Activated CD4-positive, alpha-beta T cell treated with anti-CD3 and anti-CD28 coated beads for 1 hour (primary cell): Measurements from ENCODE around the gene DACH1.

ENCODE experiments used
- DNase-seq: peaks from one replicate; pipeline ENCODE4 v3.0.0-alpha.2; 2020

The DACH1 gene

DNA sequence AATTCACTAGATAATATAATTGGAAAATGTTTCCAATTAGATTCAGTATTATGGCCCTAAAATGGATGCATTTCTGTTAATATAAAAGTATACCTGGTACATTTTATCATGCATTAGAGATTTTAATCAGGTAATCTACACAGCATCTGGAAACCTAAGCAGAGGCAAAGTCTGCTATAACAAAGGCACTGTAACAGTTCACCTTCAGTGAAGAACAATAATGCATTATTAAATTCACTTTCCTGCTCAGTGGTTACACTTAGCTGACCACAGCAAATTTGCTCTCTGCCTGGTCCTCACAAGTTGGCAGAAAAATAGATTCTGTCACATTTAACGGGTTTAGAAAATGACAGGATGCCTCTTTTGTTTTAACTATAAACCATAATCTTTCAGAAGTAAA, 326.9 kb downstream of the DACH1 start:
- no peak for DNase-seq

DNA sequence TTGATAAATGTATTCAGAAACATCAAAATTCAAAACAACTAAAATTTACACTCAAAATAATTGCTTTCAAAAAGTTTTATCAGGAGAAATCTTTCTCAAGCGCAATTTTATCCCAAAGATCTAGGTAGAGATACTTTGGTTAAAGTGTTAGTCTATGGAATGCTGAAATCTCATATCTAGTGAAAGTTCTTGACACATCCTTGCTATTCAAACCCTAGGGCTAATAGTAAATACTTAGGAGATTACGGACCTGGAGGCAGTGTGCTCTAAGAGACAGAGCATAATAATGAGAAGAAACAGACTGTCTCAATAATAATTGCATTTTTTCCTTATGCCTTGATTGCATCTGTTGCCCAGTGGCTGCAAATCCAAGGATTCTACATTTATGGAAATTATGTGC, 330.8 kb downstream of the DACH1 start:
- DNase-seq, result no peak

DNA sequence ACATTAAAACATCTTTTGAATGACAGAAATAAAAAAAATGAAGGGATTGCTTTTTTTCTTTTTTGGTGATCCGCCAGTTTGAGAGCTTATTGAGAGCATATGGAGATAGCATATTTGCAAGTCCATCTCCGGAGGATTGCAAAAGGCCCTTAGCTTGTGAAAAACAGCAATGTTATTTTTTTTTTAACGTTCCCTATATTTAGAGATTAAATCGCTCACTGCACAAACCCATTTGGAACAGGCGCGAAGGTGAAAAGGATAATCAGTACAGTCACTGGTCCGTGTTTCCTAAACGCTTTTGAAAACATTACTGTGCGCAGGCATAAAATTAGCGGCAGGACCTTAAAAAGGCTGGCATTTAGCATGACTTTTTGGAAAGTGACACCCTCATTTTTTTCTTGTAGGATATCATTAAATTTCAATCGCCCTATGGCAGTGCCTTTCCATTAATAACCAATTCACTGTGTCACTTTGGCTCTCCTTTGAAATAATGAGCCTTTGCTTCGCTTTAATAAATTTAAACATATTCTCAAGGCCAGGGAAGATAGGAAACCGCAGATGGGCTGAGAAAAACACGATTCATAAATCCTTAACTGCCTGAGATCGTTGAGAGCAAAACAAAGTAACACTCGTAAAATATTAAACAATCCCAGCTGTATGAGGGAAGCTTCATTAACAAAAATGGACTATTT, 342.2 kb downstream of the DACH1 start:
- DNase-seq, result no peak

DNA sequence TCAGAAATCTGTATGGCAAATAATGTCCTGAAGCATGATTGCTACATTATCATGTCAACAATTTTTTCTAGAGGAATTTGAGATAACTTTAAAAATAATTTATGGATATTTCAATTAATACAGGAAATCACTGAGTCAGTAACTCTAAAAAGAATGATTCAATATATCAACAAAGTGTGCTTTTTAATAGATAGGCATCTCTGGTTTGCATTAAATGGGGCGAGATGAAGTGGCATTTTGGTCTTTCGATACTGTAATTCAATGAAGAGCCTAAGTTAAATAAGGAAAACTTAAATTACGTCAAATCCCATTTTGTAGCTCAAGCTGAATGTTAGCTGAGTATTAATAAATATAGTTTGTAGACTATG, 342.8 kb downstream of the DACH1 start:
- DNase-seq, result no peak

DNA sequence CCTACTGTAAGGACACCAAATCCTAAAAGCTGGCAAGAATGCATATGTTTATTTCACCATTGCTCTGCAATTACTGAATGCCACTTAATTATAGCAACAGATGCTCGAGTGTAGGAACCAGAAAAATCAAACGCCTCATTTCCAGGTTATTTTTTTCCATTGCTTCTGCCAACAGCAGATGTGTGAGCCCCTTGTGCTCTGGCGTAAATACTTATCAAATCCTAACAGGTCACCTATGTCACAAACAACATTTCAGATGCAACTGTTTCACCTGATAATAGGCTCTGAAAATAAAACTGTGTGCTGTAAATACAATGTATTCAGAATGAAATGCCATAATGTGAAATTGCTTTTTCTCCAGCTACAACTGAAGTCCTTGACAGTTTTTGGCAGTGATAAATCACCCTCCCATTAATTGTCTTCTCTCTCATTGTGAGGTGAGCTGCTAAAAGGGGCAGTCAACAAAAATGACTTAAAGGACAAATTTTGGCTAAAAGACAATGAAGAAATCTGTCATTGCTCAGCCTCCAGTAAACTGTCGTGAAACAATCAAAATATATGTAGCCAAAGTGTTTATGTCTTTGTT, 344.0 kb downstream of the DACH1 start:
- no peak for DNase-seq

DNA sequence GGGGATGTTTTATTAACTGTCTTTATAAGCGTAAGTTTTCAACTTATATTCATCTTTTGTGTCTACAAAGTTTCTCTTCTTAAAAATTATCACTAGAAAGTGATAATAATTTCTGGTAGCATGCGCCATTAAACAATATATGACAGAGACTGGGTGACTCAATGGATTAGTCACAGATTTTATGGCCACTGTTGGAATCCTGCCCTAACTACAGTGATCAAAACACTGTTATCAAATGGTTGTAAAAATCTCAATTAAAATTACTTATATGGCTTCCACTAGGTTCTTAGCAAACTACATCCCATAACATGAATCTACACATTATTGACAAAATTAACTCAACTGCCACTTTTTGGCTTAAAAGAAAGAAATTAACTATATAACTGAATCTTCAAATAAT, 350.0 kb downstream of the DACH1 start:
- DNase-seq, result no peak

DNA sequence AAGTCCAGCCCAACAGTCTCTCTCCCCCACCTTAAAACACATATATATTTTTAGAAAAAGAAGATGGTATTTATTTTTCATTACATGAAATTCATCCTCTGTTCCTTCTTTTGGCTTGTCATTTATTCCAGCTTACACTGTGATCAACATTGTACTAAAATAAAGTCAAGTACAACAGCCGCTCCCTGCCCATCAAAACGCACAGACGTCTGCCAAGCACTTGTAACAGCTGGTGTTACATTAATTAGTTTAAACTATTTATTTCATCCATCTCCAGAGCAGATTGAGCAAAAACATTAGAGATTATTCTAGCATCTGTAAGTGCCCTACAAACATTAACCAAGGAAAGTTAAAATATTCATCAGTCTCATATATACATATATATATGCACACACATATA, 350.5 kb downstream of the DACH1 start:
- no peak for DNase-seq

DNA sequence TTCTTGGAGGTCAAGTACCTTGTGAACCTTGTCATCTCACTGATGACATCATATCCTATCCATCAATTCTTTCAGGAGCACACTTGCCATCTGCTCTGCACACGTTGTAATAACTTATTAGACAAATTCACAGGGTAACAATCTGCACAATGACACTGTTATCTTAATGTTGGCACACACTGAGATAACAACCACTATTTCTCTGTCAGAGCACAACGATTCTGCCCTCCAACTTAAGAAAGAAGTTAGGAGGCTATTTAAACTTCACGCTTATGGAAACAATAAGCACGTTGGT, 351.3 kb downstream of the DACH1 start:
- DNase-seq, result no peak

DNA sequence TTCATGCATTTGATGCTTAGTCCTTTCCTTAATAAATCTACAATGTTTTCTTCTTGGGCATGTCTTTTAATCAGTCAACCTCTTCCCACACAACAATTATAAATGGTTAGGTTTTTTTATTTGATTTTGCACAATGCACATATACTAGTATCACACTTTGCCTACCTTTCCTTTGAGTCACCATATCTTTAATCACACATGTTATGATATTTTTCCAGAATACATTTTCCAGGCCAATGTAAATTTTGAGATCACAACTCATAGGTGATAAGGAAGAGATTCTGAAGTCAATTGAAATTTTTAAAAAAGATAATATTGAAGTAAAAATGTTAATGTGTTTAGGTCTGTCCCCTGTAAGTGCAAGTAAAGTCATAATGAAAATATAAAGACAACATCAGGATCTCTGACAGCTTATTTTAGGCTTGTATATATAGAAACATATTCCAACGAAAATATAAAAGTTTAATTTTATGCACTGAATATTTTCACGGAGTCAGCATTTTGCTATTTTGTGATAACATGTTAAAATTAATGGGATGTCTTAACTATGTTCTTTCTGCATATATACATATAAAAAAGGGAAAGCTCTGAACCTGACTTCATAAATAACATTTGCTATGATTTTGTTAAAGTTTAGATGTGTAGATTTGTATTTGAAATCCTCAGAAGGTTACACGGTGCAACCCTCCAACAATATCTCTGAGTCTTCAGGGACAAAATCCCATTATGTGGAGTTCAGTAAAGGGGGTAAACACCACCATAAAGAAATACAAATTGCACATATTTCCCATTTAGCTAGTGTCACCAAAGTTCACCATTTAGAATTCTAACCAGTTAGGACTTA, 351.9 kb downstream of the DACH1 start:
- no peak for DNase-seq

DNA sequence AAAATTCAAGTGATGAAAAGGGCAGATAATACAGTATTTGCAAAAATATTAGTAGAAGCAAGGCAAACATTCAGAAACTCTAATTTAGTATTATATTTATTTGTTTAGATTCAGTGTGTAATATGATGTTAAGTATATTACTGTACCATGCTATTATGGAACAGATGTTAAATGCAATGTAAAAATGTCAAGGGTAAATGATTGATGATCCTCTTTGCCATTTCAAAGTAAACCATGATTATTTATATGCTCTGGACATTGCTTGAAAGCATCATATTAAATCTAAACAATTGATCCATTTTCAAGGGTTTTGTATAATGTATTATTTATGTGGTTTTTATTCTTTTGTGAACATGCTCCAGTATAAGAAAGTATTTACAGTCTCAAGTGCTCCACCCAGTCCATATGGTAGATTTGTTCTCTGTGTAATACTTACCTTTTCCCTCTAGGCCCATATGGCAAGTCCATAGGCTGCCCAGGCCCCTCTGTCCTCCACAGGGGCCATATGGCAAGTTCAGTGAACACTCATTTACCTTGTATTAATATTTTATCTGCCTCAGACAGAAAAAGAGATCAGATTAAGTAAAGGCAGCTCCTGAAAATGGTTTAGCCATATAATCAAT, 353.5 kb downstream of the DACH1 start:
- DNase-seq, result no peak

DNA sequence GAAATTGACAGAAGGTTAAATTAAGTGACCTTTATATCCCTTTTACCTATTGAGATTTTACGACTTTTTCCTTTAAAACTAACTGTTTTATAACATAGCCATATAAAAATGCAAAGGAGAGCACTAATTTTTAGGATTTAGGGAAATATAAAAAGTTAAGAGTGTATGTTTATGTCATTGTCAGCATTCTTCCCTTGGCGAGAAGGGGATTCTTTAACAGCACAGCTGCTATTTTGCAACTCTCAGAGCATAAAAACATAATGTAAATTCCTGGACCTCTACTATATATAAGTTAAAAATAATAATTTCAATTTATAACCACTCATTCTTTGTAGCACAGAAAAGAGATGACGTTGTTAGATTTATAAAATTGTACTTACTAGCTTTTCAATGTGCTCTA, 363.2 kb downstream of the DACH1 start:
- DNase-seq, result no peak

DNA sequence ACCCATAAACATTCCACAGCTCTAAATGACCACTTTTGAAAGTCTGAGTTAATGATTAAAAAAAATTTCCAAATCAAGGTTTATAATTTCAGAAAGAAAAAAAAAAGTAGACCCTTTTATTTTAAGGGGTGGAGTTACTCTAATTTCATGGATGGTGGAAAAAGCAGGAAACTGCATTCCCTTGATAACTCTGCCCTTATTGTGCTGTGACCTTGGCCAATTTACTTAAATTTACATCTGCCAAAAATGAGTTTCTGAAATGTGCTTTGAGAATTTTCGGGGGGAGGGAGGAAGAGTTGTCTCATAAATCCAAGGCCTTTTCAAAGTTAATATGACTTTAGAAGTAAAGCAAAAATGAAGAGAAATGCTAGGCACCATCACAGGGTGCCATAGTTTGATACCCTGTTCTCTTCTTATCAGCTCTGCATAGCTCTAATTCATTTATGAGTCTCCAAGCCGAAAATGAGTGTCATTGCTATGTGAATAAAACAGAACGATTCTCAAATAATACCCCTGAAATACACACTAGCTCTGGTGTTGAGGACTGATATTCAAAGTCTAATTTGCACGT, 367.0 kb downstream of the DACH1 start:
- DNase-seq, result no peak

DNA sequence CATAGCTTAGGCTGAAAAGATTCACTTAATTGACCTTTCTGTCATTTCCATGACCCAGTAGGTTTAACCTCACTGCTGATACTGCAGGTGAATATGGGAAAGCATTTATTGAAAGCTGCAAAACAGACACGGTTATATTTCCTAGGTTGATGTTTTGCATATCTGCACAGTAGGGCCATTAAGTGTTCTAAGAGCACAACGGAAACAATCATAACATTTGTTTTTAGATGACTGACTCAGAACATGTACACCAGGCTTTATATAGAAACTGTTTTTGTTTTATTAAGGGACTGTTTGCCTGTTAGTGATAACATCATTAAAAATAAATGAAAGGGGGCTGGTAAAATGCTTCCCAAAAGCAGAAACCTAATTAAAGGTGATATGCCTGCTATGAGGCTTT, 367.8 kb downstream of the DACH1 start:
- DNase-seq, result no peak

DNA sequence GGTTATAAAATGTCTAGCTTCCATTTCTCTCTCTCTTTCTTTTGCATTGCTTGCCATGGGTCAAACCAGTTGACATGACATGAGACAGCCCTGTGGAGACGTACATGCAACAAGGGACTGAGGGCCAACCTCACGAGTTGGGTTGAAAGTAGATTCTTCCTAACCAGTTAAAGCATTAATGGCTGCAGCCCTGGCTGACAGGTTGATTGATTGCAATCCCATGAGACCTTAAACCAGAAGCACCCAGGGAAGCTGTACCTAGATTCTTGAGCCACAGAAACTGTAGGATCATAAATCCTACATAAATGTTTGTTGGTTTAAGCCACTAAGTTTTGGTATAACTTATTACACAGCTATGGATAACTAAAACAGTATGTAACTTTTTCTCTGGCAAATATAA, 373.8 kb downstream of the DACH1 start:
- DNase-seq, result no peak

DNA sequence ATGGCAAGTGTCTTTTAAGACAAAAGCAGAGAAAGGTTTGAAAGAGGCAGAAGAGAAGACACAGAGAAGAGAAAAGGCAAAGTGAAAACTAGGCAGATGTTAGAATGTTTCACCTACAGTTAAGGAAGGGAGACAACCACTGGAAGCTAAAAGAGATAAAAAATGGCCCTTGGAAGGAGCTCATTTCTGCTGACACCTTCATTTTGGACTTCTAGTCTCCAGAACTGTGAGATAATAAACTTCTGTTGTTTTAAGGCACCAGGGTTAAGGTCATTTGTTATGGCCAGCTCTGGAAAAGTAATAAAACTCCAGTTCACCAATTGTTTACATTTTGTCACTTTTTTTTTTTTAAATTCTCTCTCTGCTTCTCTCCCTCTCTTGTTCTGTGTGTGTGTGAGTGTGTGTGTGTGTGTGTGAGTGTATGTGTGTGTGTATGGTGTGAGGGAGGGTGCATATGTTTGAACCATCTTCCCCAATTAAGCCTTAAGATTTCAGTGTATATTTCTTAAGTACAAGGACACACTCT, 374.6 kb downstream of the DACH1 start:
- DNase-seq, result no peak

DNA sequence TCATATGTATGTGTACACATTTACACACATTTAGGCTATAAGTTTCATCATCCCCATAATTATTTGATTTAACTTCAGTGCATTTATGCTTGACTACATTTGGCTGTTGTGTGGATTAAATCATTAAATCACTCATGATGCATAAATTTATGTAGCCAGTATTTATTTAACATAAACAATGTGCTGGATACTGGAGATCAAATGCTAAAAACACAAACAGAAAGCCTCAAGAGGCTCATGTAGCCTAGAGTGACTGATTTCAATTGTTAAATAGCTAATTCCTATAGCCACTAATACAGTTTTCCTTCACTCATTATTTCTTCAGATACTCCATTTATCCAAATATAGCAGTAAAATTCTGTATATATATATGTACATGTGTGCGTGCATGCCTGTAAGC, 376.0 kb downstream of the DACH1 start:
- DNase-seq, result no peak

DNA sequence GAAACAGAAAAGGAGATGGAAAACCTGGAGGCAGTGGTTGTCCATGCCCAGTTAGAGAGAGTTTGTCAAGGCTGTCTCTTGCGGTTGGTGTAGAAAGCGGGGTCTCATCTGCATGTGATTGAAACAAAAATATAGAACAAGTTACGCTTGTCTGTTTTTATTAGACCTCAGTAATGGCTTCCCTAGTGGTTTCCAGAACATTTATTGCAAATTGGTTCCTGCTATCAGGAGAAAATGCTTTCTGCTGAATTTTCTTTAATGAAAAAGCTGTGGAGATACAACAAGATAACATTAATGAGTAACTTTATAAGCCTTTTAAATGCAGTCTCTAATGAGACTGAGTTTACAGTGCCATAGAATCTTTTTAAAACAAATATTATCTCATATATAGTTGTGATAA, 378.0 kb downstream of the DACH1 start:
- no peak for DNase-seq

DNA sequence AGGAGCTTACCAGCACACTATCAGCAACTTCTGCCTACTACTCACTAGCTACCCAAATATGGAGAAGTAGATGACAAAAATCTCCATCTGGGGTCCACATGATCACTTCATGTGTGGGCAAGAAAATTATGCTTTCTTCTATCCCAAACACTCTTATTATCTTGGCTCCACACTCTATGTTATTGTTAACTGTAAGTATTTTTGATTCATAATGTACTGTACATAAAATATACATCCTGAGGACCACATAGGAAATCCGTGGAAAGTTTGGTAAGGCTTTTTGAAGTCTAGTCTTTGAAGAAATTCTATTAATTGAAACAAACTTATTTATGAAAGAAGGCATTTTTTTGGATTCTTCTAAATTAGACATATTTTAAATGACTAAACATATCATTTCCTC, 378.8 kb downstream of the DACH1 start:
- DNase-seq, result no peak

DNA sequence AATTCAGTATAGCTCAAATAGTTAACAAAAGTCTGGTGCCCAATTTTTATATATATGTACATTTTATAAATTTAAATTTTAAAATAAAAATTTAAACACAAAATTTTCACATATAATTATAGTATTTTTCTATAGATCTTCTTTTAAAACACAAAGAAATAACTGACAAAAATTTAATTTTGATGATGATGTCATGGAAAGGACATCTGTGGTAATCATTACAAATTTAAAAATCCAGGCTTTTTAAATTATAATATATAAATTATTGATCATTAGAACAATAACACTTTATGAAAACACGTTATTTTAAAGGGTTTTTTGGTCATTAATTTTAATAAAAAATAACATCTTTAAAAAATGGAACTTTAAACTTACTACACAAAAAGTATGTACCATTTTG, 381.1 kb downstream of the DACH1 start:
- DNase-seq, result no peak

DNA sequence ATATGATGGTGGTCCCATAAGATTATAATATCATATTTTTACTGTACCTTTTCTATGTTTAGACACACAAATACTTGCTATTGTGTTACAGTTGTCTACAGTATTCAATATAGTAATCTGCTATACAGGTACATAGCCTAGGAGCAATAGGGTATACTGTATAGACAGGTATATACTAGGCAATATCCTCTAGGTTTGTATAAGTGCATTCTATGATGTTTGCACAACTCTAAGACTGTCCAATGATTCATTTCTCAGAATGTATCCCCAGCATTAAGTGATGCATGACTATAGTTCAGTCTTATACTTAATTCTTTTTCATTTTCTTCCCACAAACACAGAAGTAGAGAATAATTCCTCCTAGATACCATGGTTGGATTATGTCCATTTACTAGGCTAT, 383.3 kb downstream of the DACH1 start:
- no peak for DNase-seq

DNA sequence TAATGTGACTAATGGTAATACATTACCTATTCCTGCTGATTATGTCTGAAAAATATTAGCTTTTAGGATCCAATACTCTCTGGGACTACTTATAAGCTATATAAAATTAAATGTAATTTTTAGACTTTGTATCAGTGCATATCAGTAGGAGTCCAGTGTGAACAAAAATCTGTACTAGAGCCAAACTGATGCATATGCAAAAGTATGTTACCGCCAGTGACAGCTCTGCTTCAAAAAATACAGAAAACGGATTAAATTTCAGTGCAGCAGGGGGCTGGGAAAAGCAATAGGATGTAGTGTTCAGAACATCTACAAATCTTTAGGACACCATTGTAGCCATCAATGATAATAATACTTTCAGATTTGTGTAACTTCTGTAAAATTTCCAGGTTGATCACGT, 385.5 kb downstream of the DACH1 start:
- no peak for DNase-seq

DNA sequence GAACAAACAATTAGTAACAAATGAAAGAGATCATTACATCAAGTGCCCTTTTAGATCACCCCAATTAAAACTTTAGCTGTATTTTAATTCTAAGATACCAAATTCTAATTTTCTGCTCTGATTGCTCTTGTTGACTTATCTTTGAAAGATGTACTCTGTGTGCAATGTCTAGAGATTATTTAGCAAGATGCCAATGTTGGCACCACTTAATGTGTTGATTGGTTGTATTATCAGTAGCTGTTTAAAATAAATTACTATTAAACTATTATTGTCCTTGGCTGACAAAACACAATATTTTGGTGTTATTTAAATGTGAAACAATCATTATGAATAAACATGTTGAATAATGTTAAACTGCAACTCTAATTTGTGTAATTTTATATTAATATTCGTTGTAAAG, 386.0 kb downstream of the DACH1 start:
- DNase-seq, result no peak

DNA sequence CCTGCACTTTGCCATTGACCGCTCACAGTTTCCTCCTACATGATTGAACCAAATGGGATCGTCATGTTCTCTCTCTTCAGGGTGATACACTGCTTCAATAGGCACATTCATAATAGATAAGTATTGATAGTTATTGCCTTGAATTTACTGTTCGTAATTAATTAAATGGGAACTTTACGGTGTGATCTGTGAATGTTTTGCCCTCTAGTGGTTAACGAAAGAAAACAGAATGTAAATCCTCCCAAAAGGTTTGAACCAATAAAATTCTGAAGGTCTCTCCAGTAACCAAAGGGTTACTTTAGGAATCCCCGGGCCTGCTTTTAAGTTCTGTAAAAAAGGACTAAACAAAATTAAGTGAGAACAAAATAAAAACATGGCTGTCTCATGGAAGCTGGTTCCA, 389.3 kb downstream of the DACH1 start:
- no peak for DNase-seq

DNA sequence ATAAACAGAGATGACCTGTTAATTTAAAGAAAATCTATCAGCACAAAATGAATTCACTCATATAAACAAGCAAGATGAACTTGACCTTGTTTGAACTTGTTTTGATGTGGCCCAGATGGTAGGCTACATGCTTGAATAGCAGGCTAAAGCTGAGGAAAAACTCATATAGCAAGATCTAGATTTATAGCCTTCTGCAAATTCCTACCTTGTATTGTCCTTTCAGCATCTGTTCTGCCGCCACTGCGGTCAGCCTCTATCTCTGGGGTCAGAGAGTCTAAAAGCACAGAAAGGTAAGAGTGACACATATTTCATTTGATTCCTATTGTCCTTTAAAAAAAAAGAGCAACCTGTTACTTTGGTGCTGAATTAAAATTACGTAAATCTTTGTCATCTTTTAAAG, 392.1 kb downstream of the DACH1 start:
- DNase-seq, result no peak
